K562 (cell line): ENCODE results near the gene MMP17. TPM values are rescaled to one million over a fixed set of nuclear protein-coding genes. Genes with fewer than 3 reads are reported as not detected.

Experiments
- DIDO1 ChIP-seq: fragments of 450-650 bp; IDR thresholded peaks from 2 replicates; pipeline ENCODE4 v1.6.1; 2016; ENCODE audit warnings: low read depth, missing biosample characterization, missing genetic modification characterization
- HDAC3 ChIP-seq: fragments of 450-650 bp; IDR thresholded peaks from 2 replicates; pipeline ENCODE4 v1.6.1; 2018; ENCODE audit warnings: borderline replicate concordance, mild to moderate bottlenecking, moderate library complexity; ENCODE audit not compliant: partially characterized antibody
- MAFG ChIP-seq: fragments of 450-650 bp; conservative IDR thresholded peaks from 2 replicates; pipeline ENCODE4 v1.6.1; 2016; ENCODE audit warnings: missing genetic modification characterization, missing compliant biosample characterization
- NFE2 ChIP-seq: IDR thresholded peaks from 2 replicates; pipeline ENCODE4 v1.6.1; 2014; ENCODE audit warnings: antibody characterized with exemption, low read depth
- ZNF395 ChIP-seq: fragments of 200-800 bp; sonication (Bioruptor generic); IDR thresholded peaks from 2 replicates; pipeline ENCODE4 v1.6.1; 2017; ENCODE audit warnings: missing genetic modification characterization, missing compliant biosample characterization
- ZNF592 ChIP-seq: fragments of 450-650 bp; IDR thresholded peaks from 2 replicates; pipeline ENCODE4 v1.6.1; 2017; ENCODE audit warnings: antibody characterized with exemption, mild to moderate bottlenecking
- polyA plus RNA-seq, 8 experiments: library from polyadenylated mRNA; depleted of rRNA in 4 of 8; stranded (reverse) in 5 of 8; unstranded in 3 of 8; fragments of >200 nt; fragmentation: Nextera tagmentation in 2 of 8; fragmentation: Illumina TruSeq in 1 of 8; extraction: Ambion mirVana in 2 of 8; extraction: Trizol in 1 of 8; gene quantifications; 2 replicates each; pipeline versions ENCODE4 v1.2.1 to v1.2.3, GENCODE V29; 2011 to 2014; ENCODE audit warnings: inconsistent platforms in 1 of 8, missing spikeins in 1 of 8
- total RNA-seq, 7 experiments: library from RNA; depleted of rRNA in 6 of 7; stranded (reverse); fragments of >200 nt in 6 of 7; fragmentation: Illumina TruSeq in 2 of 7; extraction: Trizol in 2 of 7; gene quantifications; 2 replicates each; pipeline versions ENCODE4 v1.2.1 to v1.2.3, GENCODE V29; 2011 to 2021; ENCODE audit warnings: low replicate concordance in 1 of 7
- TF ChIP-seq, protein P1 (sequence below), 2 experiments: fragments of 450-650 bp in 1 of 2; sonication (generic) in 1 of 2; formaldehyde crosslinking in 1 of 2; IDR thresholded peaks in 1 of 2; conservative IDR thresholded peaks in 1 of 2; 2 replicates each; pipeline versions ENCODE4 v1.6.1 to v1.8.1; 2016 to 2023; ENCODE audit warnings: mild to moderate bottlenecking in 2 of 2, moderate library complexity in 2 of 2, inconsistent platforms in 1 of 2, missing genetic modification reagents in 1 of 2
- TF ChIP-seq, protein P2 (sequence below): fragments of 450-650 bp; IDR thresholded peaks from 2 replicates; pipeline ENCODE4 v1.6.1; 2016; ENCODE audit warnings: mild to moderate bottlenecking, moderate library complexity

The MMP17 gene
- total and polyA plus RNA-seq, 9 of the 15 experiments (the other 6 are each of a cell fraction or from before 2014, with no cell fraction given) = 1.1 to 21.2 (median 17.1) TPM; not detected in 2

GRCh38 chr12:131783915-131784541 is 44.2 kb upstream of the MMP17 start (continued):
- no peak for TF ChIP-seq ZNF592
- no peak for TF ChIP-seq ZNF395 (CRISPR knock-in tag)
- peak; percentile 79 for TF ChIP-seq NFE2
- no peak for TF ChIP-seq HDAC3
- TF ChIP-seq, protein P1, sequence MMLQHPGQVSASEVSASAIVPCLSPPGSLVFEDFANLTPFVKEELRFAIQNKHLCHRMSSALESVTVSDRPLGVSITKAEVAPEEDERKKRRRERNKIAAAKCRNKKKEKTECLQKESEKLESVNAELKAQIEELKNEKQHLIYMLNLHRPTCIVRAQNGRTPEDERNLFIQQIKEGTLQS (IDR thresholded peaks at IDR 0.05) = peak; percentile 84
- TF ChIP-seq, protein P1 (CRISPR knock-in tag; conservative IDR thresholded peaks at IDR 0.05) = no peak
- TF ChIP-seq DIDO1 (tag) = no peak
- TF ChIP-seq, protein P2, sequence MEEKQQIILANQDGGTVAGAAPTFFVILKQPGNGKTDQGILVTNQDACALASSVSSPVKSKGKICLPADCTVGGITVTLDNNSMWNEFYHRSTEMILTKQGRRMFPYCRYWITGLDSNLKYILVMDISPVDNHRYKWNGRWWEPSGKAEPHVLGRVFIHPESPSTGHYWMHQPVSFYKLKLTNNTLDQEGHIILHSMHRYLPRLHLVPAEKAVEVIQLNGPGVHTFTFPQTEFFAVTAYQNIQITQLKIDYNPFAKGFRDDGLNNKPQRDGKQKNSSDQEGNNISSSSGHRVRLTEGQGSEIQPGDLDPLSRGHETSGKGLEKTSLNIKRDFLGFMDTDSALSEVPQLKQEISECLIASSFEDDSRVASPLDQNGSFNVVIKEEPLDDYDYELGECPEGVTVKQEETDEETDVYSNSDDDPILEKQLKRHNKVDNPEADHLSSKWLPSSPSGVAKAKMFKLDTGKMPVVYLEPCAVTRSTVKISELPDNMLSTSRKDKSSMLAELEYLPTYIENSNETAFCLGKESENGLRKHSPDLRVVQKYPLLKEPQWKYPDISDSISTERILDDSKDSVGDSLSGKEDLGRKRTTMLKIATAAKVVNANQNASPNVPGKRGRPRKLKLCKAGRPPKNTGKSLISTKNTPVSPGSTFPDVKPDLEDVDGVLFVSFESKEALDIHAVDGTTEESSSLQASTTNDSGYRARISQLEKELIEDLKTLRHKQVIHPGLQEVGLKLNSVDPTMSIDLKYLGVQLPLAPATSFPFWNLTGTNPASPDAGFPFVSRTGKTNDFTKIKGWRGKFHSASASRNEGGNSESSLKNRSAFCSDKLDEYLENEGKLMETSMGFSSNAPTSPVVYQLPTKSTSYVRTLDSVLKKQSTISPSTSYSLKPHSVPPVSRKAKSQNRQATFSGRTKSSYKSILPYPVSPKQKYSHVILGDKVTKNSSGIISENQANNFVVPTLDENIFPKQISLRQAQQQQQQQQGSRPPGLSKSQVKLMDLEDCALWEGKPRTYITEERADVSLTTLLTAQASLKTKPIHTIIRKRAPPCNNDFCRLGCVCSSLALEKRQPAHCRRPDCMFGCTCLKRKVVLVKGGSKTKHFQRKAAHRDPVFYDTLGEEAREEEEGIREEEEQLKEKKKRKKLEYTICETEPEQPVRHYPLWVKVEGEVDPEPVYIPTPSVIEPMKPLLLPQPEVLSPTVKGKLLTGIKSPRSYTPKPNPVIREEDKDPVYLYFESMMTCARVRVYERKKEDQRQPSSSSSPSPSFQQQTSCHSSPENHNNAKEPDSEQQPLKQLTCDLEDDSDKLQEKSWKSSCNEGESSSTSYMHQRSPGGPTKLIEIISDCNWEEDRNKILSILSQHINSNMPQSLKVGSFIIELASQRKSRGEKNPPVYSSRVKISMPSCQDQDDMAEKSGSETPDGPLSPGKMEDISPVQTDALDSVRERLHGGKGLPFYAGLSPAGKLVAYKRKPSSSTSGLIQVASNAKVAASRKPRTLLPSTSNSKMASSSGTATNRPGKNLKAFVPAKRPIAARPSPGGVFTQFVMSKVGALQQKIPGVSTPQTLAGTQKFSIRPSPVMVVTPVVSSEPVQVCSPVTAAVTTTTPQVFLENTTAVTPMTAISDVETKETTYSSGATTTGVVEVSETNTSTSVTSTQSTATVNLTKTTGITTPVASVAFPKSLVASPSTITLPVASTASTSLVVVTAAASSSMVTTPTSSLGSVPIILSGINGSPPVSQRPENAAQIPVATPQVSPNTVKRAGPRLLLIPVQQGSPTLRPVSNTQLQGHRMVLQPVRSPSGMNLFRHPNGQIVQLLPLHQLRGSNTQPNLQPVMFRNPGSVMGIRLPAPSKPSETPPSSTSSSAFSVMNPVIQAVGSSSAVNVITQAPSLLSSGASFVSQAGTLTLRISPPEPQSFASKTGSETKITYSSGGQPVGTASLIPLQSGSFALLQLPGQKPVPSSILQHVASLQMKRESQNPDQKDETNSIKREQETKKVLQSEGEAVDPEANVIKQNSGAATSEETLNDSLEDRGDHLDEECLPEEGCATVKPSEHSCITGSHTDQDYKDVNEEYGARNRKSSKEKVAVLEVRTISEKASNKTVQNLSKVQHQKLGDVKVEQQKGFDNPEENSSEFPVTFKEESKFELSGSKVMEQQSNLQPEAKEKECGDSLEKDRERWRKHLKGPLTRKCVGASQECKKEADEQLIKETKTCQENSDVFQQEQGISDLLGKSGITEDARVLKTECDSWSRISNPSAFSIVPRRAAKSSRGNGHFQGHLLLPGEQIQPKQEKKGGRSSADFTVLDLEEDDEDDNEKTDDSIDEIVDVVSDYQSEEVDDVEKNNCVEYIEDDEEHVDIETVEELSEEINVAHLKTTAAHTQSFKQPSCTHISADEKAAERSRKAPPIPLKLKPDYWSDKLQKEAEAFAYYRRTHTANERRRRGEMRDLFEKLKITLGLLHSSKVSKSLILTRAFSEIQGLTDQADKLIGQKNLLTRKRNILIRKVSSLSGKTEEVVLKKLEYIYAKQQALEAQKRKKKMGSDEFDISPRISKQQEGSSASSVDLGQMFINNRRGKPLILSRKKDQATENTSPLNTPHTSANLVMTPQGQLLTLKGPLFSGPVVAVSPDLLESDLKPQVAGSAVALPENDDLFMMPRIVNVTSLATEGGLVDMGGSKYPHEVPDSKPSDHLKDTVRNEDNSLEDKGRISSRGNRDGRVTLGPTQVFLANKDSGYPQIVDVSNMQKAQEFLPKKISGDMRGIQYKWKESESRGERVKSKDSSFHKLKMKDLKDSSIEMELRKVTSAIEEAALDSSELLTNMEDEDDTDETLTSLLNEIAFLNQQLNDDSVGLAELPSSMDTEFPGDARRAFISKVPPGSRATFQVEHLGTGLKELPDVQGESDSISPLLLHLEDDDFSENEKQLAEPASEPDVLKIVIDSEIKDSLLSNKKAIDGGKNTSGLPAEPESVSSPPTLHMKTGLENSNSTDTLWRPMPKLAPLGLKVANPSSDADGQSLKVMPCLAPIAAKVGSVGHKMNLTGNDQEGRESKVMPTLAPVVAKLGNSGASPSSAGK = no peak
- peak; percentile 81 for TF ChIP-seq MAFG (tag)
